ENCODE results near the gene CNTN1. TPM values are rescaled to one million over a fixed set of nuclear protein-coding genes. Genes with fewer than 3 reads are reported as not detected.

Gene CNTN1
- total and polyA plus RNA-seq, 7 donors = 0.10 to 1.4 (median 0.23) TPM

- no peak overlapping the region for H3K27ac ChIP-seq
- intact Hi-C loops (cut with DNase I) = no loop called here
- ATAC-seq (no peak), DNase-seq (no peak)
- H3K27me3 ChIP-seq (ENCODE audit: insufficient read depth in 3 of 3, low read length in 2 of 3) = no peaks in the 10 kb centered on the region
- no peaks in the 10 kb centered on the region for H3K4me1 ChIP-seq
- no peak overlapping the region for H3K4me3 ChIP-seq
- no peak for TF ChIP-seq CTCF (IDR thresholded peaks at IDR 0.05)
- 85 to 88% (median 86%) methylated on average over 1 of the region's 1 CpG for WGBS, 3 donors
- H3K36me3 ChIP-seq (ENCODE audit: insufficient read depth in 1 of 2, low read depth in 1 of 2) = no peaks in the 10 kb centered on the region
- no peaks in the 10 kb centered on the region for H3K9me3 ChIP-seq
These were observed 42.1 kb upstream of the CNTN1 start for GRCh38 chr12:40650038-40650704.

- no peak overlapping the region for H3K27ac ChIP-seq
- no peaks in the 10 kb centered on the region for H3K36me3 ChIP-seq (ENCODE audit: insufficient read depth in 1 of 2, low read depth in 1 of 2)
- no peaks in the 10 kb centered on the region for H3K4me1 ChIP-seq
- no peak overlapping the region for H3K4me3 ChIP-seq
- 65 to 79% (median 69%) methylated on average over 1 of the region's 1 CpG for WGBS, 3 donors
- no peaks in the 10 kb centered on the region for H3K9me3 ChIP-seq
- ATAC-seq (no peak), DNase-seq (no peak)
- no peak for TF ChIP-seq CTCF (IDR thresholded peaks at IDR 0.05)
- intact Hi-C loops (cut with DNase I) = no loop called here
- no peaks in the 10 kb centered on the region for H3K27me3 ChIP-seq (ENCODE audit: insufficient read depth in 3 of 3, low read length in 2 of 3)
These were observed 36.8 kb upstream of the CNTN1 start for GRCh38 chr12:40655451-40655850.

- TF ChIP-seq CTCF (IDR thresholded peaks at IDR 0.05) = no peak
- no peaks in the 10 kb centered on the region for H3K36me3 ChIP-seq (ENCODE audit: insufficient read depth in 1 of 2, low read depth in 1 of 2)
- no peak overlapping the region for H3K27ac ChIP-seq
- intact Hi-C loops (cut with DNase I) = no loop called here
- no peak for DNase-seq
- H3K27me3 ChIP-seq (ENCODE audit: insufficient read depth in 3 of 3, low read length in 2 of 3) = no peaks in the 10 kb centered on the region
- no peak overlapping the region for H3K4me3 ChIP-seq
- 88 to 91% (median 89%) methylated on average over 4 of the region's 4 CpGs for WGBS, 3 donors
- no peaks in the 10 kb centered on the region for H3K4me1 ChIP-seq
- H3K9me3 ChIP-seq = no peaks in the 10 kb centered on the region
- no peak for ATAC-seq
These were observed 29.9 kb upstream of the CNTN1 start for GRCh38 chr12:40662366-40662765.

GRCh38 chr12:40663781-40664180 lies 28.5 kb upstream of the CNTN1 start:
- Histone ChIP-seq H3K4me3 (no peak overlapping the region), H3K9me3 (no peaks in the 10 kb centered on the region), H3K4me1 (no peaks in the 10 kb centered on the region), H3K27ac (no peak overlapping the region), H3K27me3 (ENCODE audit: insufficient read depth in 3 of 3, low read length in 2 of 3) (no peaks in the 10 kb centered on the region), H3K36me3 (ENCODE audit: insufficient read depth in 1 of 2, low read depth in 1 of 2) (no peaks in the 10 kb centered on the region)
- ATAC-seq = no peak
- intact Hi-C loops (cut with DNase I) = no loop called here
- DNase-seq = no peak
- WGBS, 3 donors = 53 to 67% (median 61%) methylated on average over 1 of the region's 1 CpG
- TF ChIP-seq CTCF (IDR thresholded peaks at IDR 0.05) = no peak

- no peaks in the 10 kb centered on the region for H3K27me3 ChIP-seq (ENCODE audit: insufficient read depth in 3 of 3, low read length in 2 of 3)
- no peak for TF ChIP-seq CTCF (IDR thresholded peaks at IDR 0.05)
- DNase-seq = no peak
- no peak overlapping the region for H3K27ac ChIP-seq
- no peak for ATAC-seq
- no peaks in the 10 kb centered on the region for H3K9me3 ChIP-seq
- no peak overlapping the region for H3K4me3 ChIP-seq
- no peaks in the 10 kb centered on the region for H3K36me3 ChIP-seq (ENCODE audit: insufficient read depth in 1 of 2, low read depth in 1 of 2)
- 33 to 39% (median 33%) methylated on average over 1 of the region's 1 CpG for WGBS, 3 donors
- no peaks in the 10 kb centered on the region for H3K4me1 ChIP-seq
- intact Hi-C loops (cut with DNase I) = no loop called here
These were observed 24.1 kb upstream of the CNTN1 start for GRCh38 chr12:40668099-40668529.
